ENCODE results near the gene CNGA1. TPM values are rescaled to one million over a fixed set of nuclear protein-coding genes. Genes with fewer than 3 reads are reported as not detected.

CNGA1 gene
- total RNA-seq (1.9 TPM in 1 of 2 replicates, not detected in the other), polyA plus RNA-seq (0.54 and 2.2 TPM in 2 replicates)

GRCh38 chr4:48016141-48017107 lies at the start of gene CNGA1, which contains the start of gene NIPAL1:
Gene CNGA1 (minus strand): TSS chr4:48016681. CDS start chr4:47952689, 63,992 bp downstream.
Gene NIPAL1 (plus strand): TSS chr4:48016772. CDS start chr4:48016840, 68 bp downstream.
- peak within 1 kb of the TSS; percentile 79 for H3K27ac ChIP-seq
- H3K4me1 ChIP-seq (ENCODE audit: low read depth) = no peaks in the 10 kb centered on the region
- TF ChIP-seq CTCF (IDR thresholded peaks at IDR 0.05; ENCODE audit: low read depth, low read length) = peak; percentile 65

GRCh38 chr4:48065587-48066052 lies 49.1 kb upstream of the CNGA1 start:
- Histone ChIP-seq H3K27me3 (no peaks in the 10 kb centered on the region), H3K4me1 (ENCODE audit: low read depth) (no peaks in the 10 kb centered on the region), H3K9me3 (ENCODE audit: low read depth) (no peaks in the 10 kb centered on the region), H3K4me3 (no peak overlapping the region), H3K27ac (no peak overlapping the region), H3K36me3 (no peaks in the 10 kb centered on the region)
- DNase-seq (ENCODE audit: low read depth in 1 of 2, low spot score in 1 of 2) = no peak
- TF ChIP-seq CTCF (IDR thresholded peaks at IDR 0.05; ENCODE audit: low read depth, low read length) = no peak

More at GRCh38 chr4:48016141-48017107, at the start of gene CNGA1, which contains the start of gene NIPAL1:
- H3K27me3 ChIP-seq = peaks cover 7% of the 10 kb centered on the region
- peak; percentile 68 to 91 for DNase-seq (ENCODE audit: low read depth in 1 of 2, low spot score in 1 of 2)
- peak within 1 kb of the TSS; percentile 83 for H3K4me3 ChIP-seq
- H3K36me3 ChIP-seq = no peaks in the 10 kb centered on the region
- H3K9me3 ChIP-seq (ENCODE audit: low read depth) = no peaks in the 10 kb centered on the region

GRCh38 chr4:48064349-48064748 lies 47.9 kb upstream of the CNGA1 start:
- Histone ChIP-seq H3K36me3 (no peaks in the 10 kb centered on the region), H3K27ac (no peak overlapping the region), H3K4me3 (no peak overlapping the region), H3K9me3 (ENCODE audit: low read depth) (no peaks in the 10 kb centered on the region), H3K27me3 (no peaks in the 10 kb centered on the region), H3K4me1 (ENCODE audit: low read depth) (no peaks in the 10 kb centered on the region)
- no peak for TF ChIP-seq CTCF (IDR thresholded peaks at IDR 0.05; ENCODE audit: low read depth, low read length)
- DNase-seq (ENCODE audit: low read depth in 1 of 2, low spot score in 1 of 2) = no peak

GRCh38 chr4:48058617-48059530 lies 42.4 kb upstream of the CNGA1 start:
- Histone ChIP-seq H3K9me3 (ENCODE audit: low read depth) (no peaks in the 10 kb centered on the region), H3K4me3 (no peak overlapping the region), H3K4me1 (ENCODE audit: low read depth) (no peaks in the 10 kb centered on the region), H3K36me3 (no peaks in the 10 kb centered on the region), H3K27ac (no peak overlapping the region), H3K27me3 (no peaks in the 10 kb centered on the region)
- no peak for DNase-seq (ENCODE audit: low read depth in 1 of 2, low spot score in 1 of 2)
- TF ChIP-seq CTCF (IDR thresholded peaks at IDR 0.05; ENCODE audit: low read depth, low read length) = no peak

- Histone ChIP-seq H3K4me3 (no peak overlapping the region), H3K27ac (no peak overlapping the region), H3K27me3 (no peaks in the 10 kb centered on the region), H3K36me3 (no peaks in the 10 kb centered on the region), H3K4me1 (ENCODE audit: low read depth) (peaks cover 12% of the 10 kb centered on the region), H3K9me3 (ENCODE audit: low read depth) (no peaks in the 10 kb centered on the region)
- no peak for TF ChIP-seq CTCF (IDR thresholded peaks at IDR 0.05; ENCODE audit: low read depth, low read length)
- no peak for DNase-seq (ENCODE audit: low read depth in 1 of 2, low spot score in 1 of 2)
Observed at GRCh38 chr4:48051078-48051477, 34.6 kb upstream of the CNGA1 start.

Measured in cardiac muscle cell (in vitro differentiated cells and primary cell).